ENCODE data around the gene ABCF2. TPM values are rescaled to one million over a fixed set of nuclear protein-coding genes. Genes with fewer than 3 reads are reported as not detected.

Gene ABCF2
- total and polyA plus RNA-seq, 2 donors (not counting 1 experiment from before 2014, with no cell fraction given): 16.1 to 30.2 TPM

- no peak overlapping the region for H3K4me2 ChIP-seq (replicated peaks; ENCODE audit: low read depth, low read length, poor library complexity, severe bottlenecking)
- no peaks in the 10 kb centered on the region for H3K4me1 ChIP-seq (ENCODE audit: control insufficient read depth in 2 of 2, insufficient read depth in 2 of 2, low read length in 2 of 2)
- ATAC-seq (ENCODE audit: low read depth) (no peak), DNase-seq (no peak)
- H3K9ac ChIP-seq (ENCODE audit: low read length): no peak overlapping the region
- Mint-ChIP-seq H3K4me3 (no peak overlapping the region), H3K4me1 (no peaks in the 10 kb centered on the region), H3K27ac (no peak overlapping the region), H3K9me3 (ENCODE audit: insufficient read depth) (no peaks in the 10 kb centered on the region), H3K27me3 (peaks cover 60% of the 10 kb centered on the region)
- TF ChIP-seq EZH2 (IDR thresholded peaks at IDR 0.05; ENCODE audit: borderline replicate concordance, insufficient read depth, low read depth, low read length, poor library complexity, severe bottlenecking): no peak
- no peak for TF ChIP-seq CTCF (IDR thresholded peaks at IDR 0.05)
- H3K27ac ChIP-seq (ENCODE audit: low read length in 2 of 2): no peak overlapping the region
- H4K20me1 ChIP-seq (ENCODE audit: control insufficient read depth, insufficient read depth, low read length, poor library complexity, severe bottlenecking): no peaks in the 10 kb centered on the region
- intact Hi-C loops (cut with micrococcal nuclease): no loop called here
- H3K4me3 ChIP-seq (ENCODE audit: control extremely low read depth in 1 of 5, extremely low read depth in 1 of 5, insufficient read depth in 1 of 5, low read depth in 2 of 5, low read length in 4 of 5): no peak overlapping the region
- H3K79me2 ChIP-seq (ENCODE audit: control insufficient read depth, insufficient read depth, low read length): no peaks in the 10 kb centered on the region
- 94% methylated on average over 7 of the region's 7 CpGs for WGBS (ENCODE audit: insufficient coverage)
- ChIA-PET POLR2A (no interaction called here), CTCF (no interaction called here)
- H3K9me3 ChIP-seq (ENCODE audit: control extremely low read depth in 1 of 3, control insufficient read depth in 2 of 3, insufficient read depth in 1 of 3, low read length in 2 of 3): peaks cover 0 to 8% (median 0%) of the 10 kb centered on the region in 3 donors
- no peaks in the 10 kb centered on the region for H3K36me3 ChIP-seq (replicated peaks in 1 of 2; ENCODE audit: control extremely low read depth in 1 of 2, control insufficient read depth in 1 of 2, extremely low read depth in 1 of 2, insufficient read depth in 2 of 2, low read length in 1 of 2)
- no peak overlapping the region for H2AFZ ChIP-seq (ENCODE audit: insufficient read depth, low read depth, low read length, poor library complexity, severe bottlenecking)
- peaks cover 0 to 8% (median 1%) of the 10 kb centered on the region in 4 experiments for H3K27me3 ChIP-seq (replicated peaks in 1 of 4; ENCODE audit: control extremely low read depth in 1 of 4, control insufficient read depth in 3 of 4, insufficient read depth in 4 of 4, low read length in 3 of 4)
Observed at GRCh38 chr7:151257990-151258389, 31.0 kb upstream of the ABCF2 start.

GRCh38 chr7:151256410-151257045 lies 29.5 kb upstream of the ABCF2 start:
- Histone ChIP-seq H3K36me3 (replicated peaks in 1 of 2; ENCODE audit: control extremely low read depth in 1 of 2, control insufficient read depth in 1 of 2, extremely low read depth in 1 of 2, insufficient read depth in 2 of 2, low read length in 1 of 2) (no peaks in the 10 kb centered on the region), H4K20me1 (ENCODE audit: control insufficient read depth, insufficient read depth, low read length, poor library complexity, severe bottlenecking) (no peaks in the 10 kb centered on the region), H3K4me2 (replicated peaks; ENCODE audit: low read depth, low read length, poor library complexity, severe bottlenecking) (no peak overlapping the region), H3K9ac (ENCODE audit: low read length) (no peak overlapping the region), H3K79me2 (ENCODE audit: control insufficient read depth, insufficient read depth, low read length) (no peaks in the 10 kb centered on the region), H2AFZ (ENCODE audit: insufficient read depth, low read depth, low read length, poor library complexity, severe bottlenecking) (no peak overlapping the region), H3K27me3 (replicated peaks in 1 of 4; ENCODE audit: control extremely low read depth in 1 of 4, control insufficient read depth in 3 of 4, insufficient read depth in 4 of 4, low read length in 3 of 4) (peaks cover 0 to 20% (median 8%) of the 10 kb centered on the region in 4 experiments), H3K4me3 (ENCODE audit: control extremely low read depth in 1 of 5, extremely low read depth in 1 of 5, insufficient read depth in 1 of 5, low read depth in 2 of 5, low read length in 4 of 5) (no peak overlapping the region), H3K27ac (ENCODE audit: low read length in 2 of 2) (no peak overlapping the region), H3K9me3 (ENCODE audit: control extremely low read depth in 1 of 3, control insufficient read depth in 2 of 3, insufficient read depth in 1 of 3, low read length in 2 of 3) (peaks cover 0 to 3% (median 0%) of the 10 kb centered on the region in 3 donors), H3K4me1 (ENCODE audit: control insufficient read depth in 2 of 2, insufficient read depth in 2 of 2, low read length in 2 of 2) (peaks cover 5 to 7% of the 10 kb centered on the region in 2 donors)
- intact Hi-C loops (cut with micrococcal nuclease): no loop called here
- no peak for ATAC-seq (ENCODE audit: low read depth)
- no peak for TF ChIP-seq EZH2 (IDR thresholded peaks at IDR 0.05; ENCODE audit: borderline replicate concordance, insufficient read depth, low read depth, low read length, poor library complexity, severe bottlenecking)
- no peak for TF ChIP-seq CTCF (IDR thresholded peaks at IDR 0.05)
- WGBS (ENCODE audit: insufficient coverage): 96% methylated on average over 16 of the region's 16 CpGs
- POLR2A ChIA-PET: interaction anchor here (1.5 kb wide), 1 partner anchor 9 kb away, joined by 3 read pairs; no protein-coding TSS in a partner anchor
- CTCF ChIA-PET: no interaction called here
- no peak for DNase-seq
- Mint-ChIP-seq H3K27ac (no peak overlapping the region), H3K27me3 (peaks cover 63% of the 10 kb centered on the region), H3K4me1 (peaks cover 3% of the 10 kb centered on the region), H3K4me3 (no peak overlapping the region), H3K9me3 (ENCODE audit: insufficient read depth) (no peaks in the 10 kb centered on the region)
